ENCODE data around the gene DSTN.

The DSTN gene

GRCh38 chr20:17635332-17636244, 65.7 kb downstream of the DSTN start:
- DNase-seq (ENCODE audit: low read depth, low spot score) = no peak
- no peak overlapping the region for H3K4me3 ChIP-seq (ENCODE audit: low read depth, low read length)
- in situ Hi-C loops (cut with HindIII; ENCODE audit: low sequenced_read_pairs) = no loop called here
- no peak for TF ChIP-seq CTCF (IDR thresholded peaks at IDR 0.05; ENCODE audit: low read depth, low read length)

- in situ Hi-C loops (cut with HindIII; ENCODE audit: low sequenced_read_pairs) = no loop called here
- no peak for TF ChIP-seq CTCF (IDR thresholded peaks at IDR 0.05; ENCODE audit: low read depth, low read length)
- no peak overlapping the region for H3K4me3 ChIP-seq (ENCODE audit: low read depth, low read length)
- DNase-seq (ENCODE audit: low read depth, low spot score) = no peak
Measured at GRCh38 chr20:17636523-17637412, 66.9 kb downstream of the DSTN start.

DNA sequence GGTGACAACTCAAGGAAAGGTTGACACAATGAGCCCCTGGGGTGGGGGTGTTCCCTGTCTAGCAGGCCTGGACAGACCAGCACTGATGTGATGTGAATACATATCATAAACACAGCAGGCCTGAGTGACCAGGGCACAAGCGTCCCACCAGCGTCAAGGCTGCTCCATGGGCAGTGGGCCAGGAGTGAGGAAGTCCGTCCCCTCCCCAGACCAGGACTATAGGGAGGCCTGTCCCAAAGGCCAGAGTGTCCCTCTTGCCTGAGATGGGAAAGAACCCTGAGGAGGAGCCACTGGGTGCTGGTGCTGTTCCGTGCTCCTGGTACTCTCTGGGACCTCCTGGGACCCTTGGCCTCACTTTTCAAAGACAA, 67.5 kb downstream of the DSTN start:
- in situ Hi-C loops (cut with HindIII; ENCODE audit: low sequenced_read_pairs) = no loop called here
- no peak for TF ChIP-seq CTCF (IDR thresholded peaks at IDR 0.05; ENCODE audit: low read depth, low read length)
- DNase-seq (ENCODE audit: low read depth, low spot score) = no peak
- H3K4me3 ChIP-seq (ENCODE audit: low read depth, low read length) = no peak overlapping the region

DNA sequence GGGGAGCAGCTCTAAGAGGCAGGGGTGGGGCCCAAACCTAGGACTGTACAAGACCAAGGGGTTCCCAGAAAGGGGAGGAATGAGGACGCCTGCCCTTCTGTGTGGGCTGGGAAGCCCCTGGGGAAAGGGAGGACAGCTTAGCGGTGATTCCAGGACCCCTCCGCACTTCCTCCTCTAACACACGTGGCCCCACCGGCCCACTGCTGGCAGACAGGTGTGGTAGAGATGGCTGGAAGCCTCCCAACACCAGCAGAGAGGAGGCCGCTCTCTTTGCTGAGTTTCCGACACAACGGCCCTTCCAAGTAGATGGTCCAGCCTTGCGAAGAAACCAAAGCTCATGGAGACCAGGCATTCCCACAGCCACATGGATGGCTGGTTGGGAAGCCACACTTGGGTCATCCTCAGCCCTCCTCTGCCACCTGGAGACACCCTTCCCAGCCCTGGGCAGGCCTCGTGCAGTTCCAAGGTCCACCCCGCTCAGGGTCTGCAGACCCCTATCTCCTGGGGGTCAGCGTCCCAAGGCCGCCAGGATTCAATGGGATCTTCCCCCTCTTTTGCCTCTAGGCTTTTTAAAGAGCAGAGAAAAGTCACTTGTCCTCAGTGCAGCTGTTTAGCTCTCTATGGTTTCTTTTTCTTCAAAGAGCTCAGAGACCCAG, 68.2 kb downstream of the DSTN start:
- TF ChIP-seq CTCF (IDR thresholded peaks at IDR 0.05; ENCODE audit: low read depth, low read length) = no peak
- no peak overlapping the region for H3K4me3 ChIP-seq (ENCODE audit: low read depth, low read length)
- DNase-seq (ENCODE audit: low read depth, low spot score) = no peak
- in situ Hi-C loops (cut with HindIII; ENCODE audit: low sequenced_read_pairs) = no loop called here

- in situ Hi-C loops (cut with HindIII; ENCODE audit: low sequenced_read_pairs) = no loop called here
- DNase-seq (ENCODE audit: low read depth, low spot score) = no peak
- no peak for TF ChIP-seq CTCF (IDR thresholded peaks at IDR 0.05; ENCODE audit: low read depth, low read length)
- no peak overlapping the region for H3K4me3 ChIP-seq (ENCODE audit: low read depth, low read length)
Measured at GRCh38 chr20:17638835-17639407, 69.0 kb downstream of the DSTN start.

Measured in astrocyte of the spinal cord (primary cell).